Sigmoid colon (tissue), 7 donors: ENCODE data around the gene KRTAP21-3. TPM values are rescaled to one million over a fixed set of nuclear protein-coding genes. Genes with fewer than 3 reads are reported as not detected.

Experiments used
- DNase-seq: peaks from one replicate; pipeline ENCODE4 v3.0.0-alpha.2; 2019
- H3K27ac ChIP-seq, 4 donors: fragments of 200-600 bp; sonication (generic); one replicate each; pipeline ENCODE4 v1.5.1; 2016 to 2019; ENCODE audit warnings: mild to moderate bottlenecking in 1 of 4
- H3K27me3 ChIP-seq, 3 donors: fragments of 200-600 bp; sonication (generic); one replicate each; pipeline ENCODE4 v1.5.1; 2019; ENCODE audit warnings: mild to moderate bottlenecking in 1 of 3
- H3K36me3 ChIP-seq, 4 donors: fragments of 200-600 bp; sonication (generic); one replicate each; pipeline ENCODE4 v1.5.1; 2016 to 2019
- H3K4me1 ChIP-seq, 4 donors: fragments of 200-600 bp; sonication (generic); one replicate each; pipeline ENCODE4 v1.5.1; 2017 to 2019
- H3K4me3 ChIP-seq, 4 donors: fragments of 200-600 bp; sonication (generic); one replicate each; pipeline ENCODE4 v1.5.1; 2017 to 2019; ENCODE audit warnings: mild to moderate bottlenecking in 2 of 4, moderate library complexity in 1 of 4
- H3K9me3 ChIP-seq, 4 donors: fragments of 200-600 bp in 3 of 4; sonication (generic) in 3 of 4; one replicate each; pipeline versions ENCODE4 v1.5.1 to v1.6.1; 2013 to 2019
- EP300 ChIP-seq, 4 donors: sonication (generic); formaldehyde crosslinking; IDR thresholded peaks; one replicate each; pipeline ENCODE4 v1.6.1; 2017; ENCODE audit warnings: antibody characterized with exemption in 4 of 4
- POLR2A ChIP-seq, 2 donors: fragments of 450-650 bp; IDR thresholded peaks; one replicate each; pipeline ENCODE4 v1.6.1; 2016; ENCODE audit warnings: antibody characterized with exemption in 2 of 2, mild to moderate bottlenecking in 2 of 2, moderate library complexity in 2 of 2
- POLR2AphosphoS5 ChIP-seq, 4 donors: sonication (generic); formaldehyde crosslinking; IDR thresholded peaks; one replicate each; pipeline ENCODE4 v1.6.1; 2017; ENCODE audit warnings: antibody characterized with exemption in 4 of 4
- WGBS, 2 donors: extraction: QIAGEN DNeasy Blood & Tissue Kit; methylation state at CpG; one replicate each; pipeline ENCODE4 v1.1.7; 2013; 5-methylcytosine and 5-hydroxymethylcytosine counted together
- intact Hi-C: fragments of 100-400 bp; cut with DNase I; formaldehyde crosslinking; loops from one replicate; pipeline ENCODE4 v1.15.1; 2023
- polyA plus RNA-seq, 3 donors: library from polyadenylated mRNA; stranded (reverse); fragments of 200-250 nt; gene quantifications; one replicate each; pipeline ENCODE4 v1.2.3, GENCODE V29; 2013
- total RNA-seq, 4 donors: library from RNA; depleted of rRNA; stranded (reverse); fragments of >200 nt; gene quantifications; one replicate each; pipeline ENCODE4 v1.1.0, GENCODE V29; 2016
- TF ChIP-seq, protein P1 (sequence below), 4 experiments: fragments of 450-650 bp in 3 of 4; fragments of 200-600 bp in 1 of 4; IDR thresholded peaks; one replicate each; pipeline ENCODE4 v1.5.1; 2016 to 2019; ENCODE audit warnings: antibody characterized with exemption in 4 of 4, mild to moderate bottlenecking in 3 of 4, moderate library complexity in 2 of 4
- donor health status: healthy with polysubstance abuse.
- donor health status: Bipolar disorder and iron deficiency.
- donor health status: healthy.

KRTAP21-3 gene
- total and polyA plus RNA-seq, 7 donors = not detected

DNA sequence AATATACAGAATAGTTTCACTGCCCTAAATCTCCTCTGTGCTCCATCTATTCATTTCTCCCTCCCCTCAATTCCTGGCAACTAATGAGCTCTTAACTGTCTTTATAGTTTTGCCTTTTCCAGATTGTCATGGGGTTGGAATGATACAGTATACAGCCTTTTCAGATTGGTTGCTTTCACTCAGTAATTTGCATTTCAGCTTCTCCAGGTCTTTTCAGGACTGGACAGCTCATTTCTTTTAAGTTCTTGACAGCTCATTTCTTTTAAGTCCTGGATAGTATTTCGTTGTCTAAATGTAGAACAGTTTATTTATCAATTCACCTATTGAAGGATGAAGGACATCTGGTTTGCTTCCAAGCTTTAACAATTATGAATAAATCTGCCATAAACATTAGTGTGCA lies 22.6 kb downstream of the KRTAP21-3 start:
- Histone ChIP-seq H3K27ac (no peak overlapping the region), H3K4me3 (no peak overlapping the region), H3K4me1 (no peaks in the 10 kb centered on the region), H3K36me3 (no peaks in the 10 kb centered on the region), H3K9me3 (no peaks in the 10 kb centered on the region), H3K27me3 (no peaks in the 10 kb centered on the region)
- no peak for TF ChIP-seq EP300 (IDR thresholded peaks at IDR 0.05)
- TF ChIP-seq POLR2AphosphoS5 (IDR thresholded peaks at IDR 0.05) = no peak
- no peak for TF ChIP-seq POLR2A (IDR thresholded peaks at IDR 0.05)
- TF ChIP-seq, protein P1, sequence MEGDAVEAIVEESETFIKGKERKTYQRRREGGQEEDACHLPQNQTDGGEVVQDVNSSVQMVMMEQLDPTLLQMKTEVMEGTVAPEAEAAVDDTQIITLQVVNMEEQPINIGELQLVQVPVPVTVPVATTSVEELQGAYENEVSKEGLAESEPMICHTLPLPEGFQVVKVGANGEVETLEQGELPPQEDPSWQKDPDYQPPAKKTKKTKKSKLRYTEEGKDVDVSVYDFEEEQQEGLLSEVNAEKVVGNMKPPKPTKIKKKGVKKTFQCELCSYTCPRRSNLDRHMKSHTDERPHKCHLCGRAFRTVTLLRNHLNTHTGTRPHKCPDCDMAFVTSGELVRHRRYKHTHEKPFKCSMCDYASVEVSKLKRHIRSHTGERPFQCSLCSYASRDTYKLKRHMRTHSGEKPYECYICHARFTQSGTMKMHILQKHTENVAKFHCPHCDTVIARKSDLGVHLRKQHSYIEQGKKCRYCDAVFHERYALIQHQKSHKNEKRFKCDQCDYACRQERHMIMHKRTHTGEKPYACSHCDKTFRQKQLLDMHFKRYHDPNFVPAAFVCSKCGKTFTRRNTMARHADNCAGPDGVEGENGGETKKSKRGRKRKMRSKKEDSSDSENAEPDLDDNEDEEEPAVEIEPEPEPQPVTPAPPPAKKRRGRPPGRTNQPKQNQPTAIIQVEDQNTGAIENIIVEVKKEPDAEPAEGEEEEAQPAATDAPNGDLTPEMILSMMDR (IDR thresholded peaks at IDR 0.05) = no peak
- 37 to 49% methylated on average over 1 of the region's 1 CpG for WGBS, 2 donors
- DNase-seq = no peak
- intact Hi-C loops = no loop called here

DNA sequence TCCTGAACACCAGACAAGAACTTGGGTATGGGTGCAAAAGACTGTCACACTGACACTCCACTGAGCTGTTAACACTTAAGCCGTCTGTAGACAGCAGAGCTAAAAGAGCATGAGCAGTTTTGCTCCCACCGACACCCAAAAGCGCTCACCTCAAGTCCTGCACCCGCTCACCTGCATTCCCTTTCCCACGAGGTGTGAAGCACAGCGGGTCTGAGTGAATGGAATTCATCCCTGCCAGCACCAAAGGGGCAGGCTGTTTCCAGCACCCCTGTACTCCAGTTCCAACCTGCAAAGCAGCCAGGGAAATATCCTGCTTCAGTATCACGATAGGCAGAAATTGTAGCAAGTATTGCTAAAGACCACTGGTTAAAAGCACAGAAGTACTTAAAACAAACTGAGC lies 28.8 kb downstream of the KRTAP21-3 start:
- WGBS, 2 donors = 72 to 76% methylated on average over 7 of the region's 7 CpGs
- DNase-seq = no peak
- H3K4me1 ChIP-seq = no peaks in the 10 kb centered on the region
- H3K27me3 ChIP-seq = no peaks in the 10 kb centered on the region
- H3K4me3 ChIP-seq = no peak overlapping the region
- no peak overlapping the region for H3K27ac ChIP-seq
- no peak for TF ChIP-seq POLR2A (IDR thresholded peaks at IDR 0.05)
- no peak for TF ChIP-seq POLR2AphosphoS5 (IDR thresholded peaks at IDR 0.05)
- TF ChIP-seq EP300 (IDR thresholded peaks at IDR 0.05) = no peak
- TF ChIP-seq, protein P1 (IDR thresholded peaks at IDR 0.05) = no peak
- intact Hi-C loops = no loop called here
- H3K9me3 ChIP-seq = peaks cover 0 to 4% (median 0%) of the 10 kb centered on the region in 4 donors
- no peaks in the 10 kb centered on the region for H3K36me3 ChIP-seq

DNA sequence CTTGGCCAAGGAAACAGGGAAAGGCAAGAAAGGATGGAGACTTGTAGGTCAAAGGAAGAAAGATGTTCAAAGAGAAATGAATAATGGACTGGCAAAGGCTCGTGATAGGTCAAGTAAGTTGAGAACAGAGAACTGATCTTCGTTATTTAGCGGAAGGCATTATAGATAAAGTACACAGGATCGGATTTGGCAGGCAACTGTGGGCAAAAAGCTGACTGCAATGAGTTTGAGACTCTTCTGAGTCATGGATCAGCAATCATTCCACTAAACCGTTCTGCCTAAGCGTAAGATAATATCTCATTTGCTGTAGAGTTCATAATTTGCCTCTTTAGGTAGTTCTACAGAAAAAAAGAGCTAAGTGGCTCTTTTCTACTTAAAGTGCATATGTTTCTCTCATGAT lies 34.1 kb downstream of the KRTAP21-3 start:
- Histone ChIP-seq H3K27me3 (no peaks in the 10 kb centered on the region), H3K4me3 (no peak overlapping the region), H3K36me3 (no peaks in the 10 kb centered on the region), H3K4me1 (no peaks in the 10 kb centered on the region), H3K9me3 (peaks cover 0 to 4% (median 0%) of the 10 kb centered on the region in 4 donors), H3K27ac (no peak overlapping the region)
- intact Hi-C loops = no loop called here
- WGBS, 2 donors = 83 to 84% methylated on average over 6 of the region's 6 CpGs
- TF ChIP-seq POLR2AphosphoS5 (IDR thresholded peaks at IDR 0.05) (no peak), EP300 (IDR thresholded peaks at IDR 0.05) (no peak), POLR2A (IDR thresholded peaks at IDR 0.05) (no peak)
- TF ChIP-seq, protein P1 (IDR thresholded peaks at IDR 0.05) = no peak
- DNase-seq = no peak

DNA sequence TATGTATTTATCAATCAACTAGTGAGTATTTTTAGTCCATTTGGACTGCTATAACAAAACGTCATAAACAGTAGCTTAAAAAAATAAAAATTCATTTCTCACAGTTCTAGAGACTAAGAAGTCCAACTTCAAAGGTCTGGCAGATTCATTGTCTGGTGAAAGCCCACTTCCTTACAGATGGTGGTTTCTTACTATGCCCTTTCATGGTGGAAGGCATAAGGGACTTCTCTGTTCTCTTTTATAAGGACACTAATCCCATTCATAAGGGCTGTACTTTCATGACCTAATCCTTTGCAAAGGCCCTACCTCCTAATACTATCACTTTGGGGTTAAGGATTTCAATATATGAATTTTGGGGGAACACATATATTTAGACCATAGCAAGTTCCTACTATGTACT lies 38.0 kb downstream of the KRTAP21-3 start:
- H3K36me3 ChIP-seq = no peaks in the 10 kb centered on the region
- intact Hi-C loops = no loop called here
- H3K9me3 ChIP-seq = peaks cover 0 to 9% (median 0%) of the 10 kb centered on the region in 4 donors
- no peaks in the 10 kb centered on the region for H3K4me1 ChIP-seq
- H3K4me3 ChIP-seq = no peak overlapping the region
- DNase-seq = no peak
- WGBS, 2 donors = 42 to 49% methylated on average over 1 of the region's 1 CpG
- no peak overlapping the region for H3K27ac ChIP-seq
- no peak for TF ChIP-seq POLR2A (IDR thresholded peaks at IDR 0.05)
- no peak for TF ChIP-seq EP300 (IDR thresholded peaks at IDR 0.05)
- no peak for TF ChIP-seq POLR2AphosphoS5 (IDR thresholded peaks at IDR 0.05)
- TF ChIP-seq, protein P1 (IDR thresholded peaks at IDR 0.05) = no peak
- H3K27me3 ChIP-seq = no peaks in the 10 kb centered on the region

DNA sequence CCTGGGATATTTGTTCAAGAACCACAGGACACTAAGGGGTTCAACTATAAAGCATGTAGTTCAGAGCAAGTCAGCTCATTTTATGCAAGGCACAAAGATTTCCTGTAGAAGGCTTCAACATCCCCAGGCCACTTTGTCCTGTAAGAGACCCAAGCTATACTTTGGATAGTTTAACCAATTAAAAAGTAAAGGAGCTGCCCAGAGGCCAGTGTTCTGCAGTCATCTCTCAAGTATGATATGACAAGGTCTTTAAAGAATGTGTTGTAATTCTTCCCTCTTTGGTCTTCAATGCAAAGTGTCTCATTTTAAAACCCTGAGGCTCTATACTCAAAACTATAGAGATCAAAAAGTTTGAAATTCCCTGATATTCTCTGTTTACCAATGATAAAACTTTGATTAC lies 41.8 kb downstream of the KRTAP21-3 start:
- intact Hi-C loops = no loop called here

More for the DNA sequence above, 41.8 kb downstream of the KRTAP21-3 start:
- no peaks in the 10 kb centered on the region for H3K36me3 ChIP-seq
- no peaks in the 10 kb centered on the region for H3K27me3 ChIP-seq
- H3K4me3 ChIP-seq = no peak overlapping the region
- no peaks in the 10 kb centered on the region for H3K4me1 ChIP-seq
- H3K9me3 ChIP-seq = peaks cover 0 to 14% (median 0%) of the 10 kb centered on the region in 4 donors
- no peak for TF ChIP-seq POLR2A (IDR thresholded peaks at IDR 0.05)
- TF ChIP-seq EP300 (IDR thresholded peaks at IDR 0.05) = no peak
- no peak for TF ChIP-seq POLR2AphosphoS5 (IDR thresholded peaks at IDR 0.05)
- no peak overlapping the region for H3K27ac ChIP-seq
- no peak for DNase-seq
